Measurements from ENCODE around the gene CLUH. TPM values are rescaled to one million over a fixed set of nuclear protein-coding genes. Genes with fewer than 3 reads are reported as not detected.

Gene CLUH
- polyA plus RNA-seq, 1 experiment, result 7.1 TPM

DNA sequence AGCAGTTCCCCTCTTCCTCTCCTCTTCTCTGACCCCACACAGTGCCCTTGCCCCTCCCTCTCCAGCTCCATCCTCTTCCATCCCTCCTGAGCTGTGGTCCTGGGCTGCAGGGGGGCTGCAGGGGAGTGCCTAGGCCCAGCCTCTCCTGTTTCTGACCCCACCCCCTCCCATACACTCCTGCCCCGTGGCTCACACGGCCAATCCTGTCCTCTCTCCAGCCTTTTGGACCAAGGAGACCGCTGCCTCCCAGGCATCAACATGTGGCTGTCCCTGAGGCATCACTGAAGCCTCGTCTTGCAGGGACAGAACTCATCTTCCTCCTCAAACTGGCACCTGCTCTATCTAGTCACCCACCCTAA lies 6.7 kb downstream of the CLUH start:
- Histone ChIP-seq H3K27me3 (ENCODE audit: control insufficient read depth, insufficient read depth, low read length) (no peaks in the 10 kb centered on the region), H3K4me3 (ENCODE audit: low read depth, low read length) (no peak overlapping the region), H3K9me3 (ENCODE audit: control insufficient read depth, insufficient read depth, low read length) (no peaks in the 10 kb centered on the region), H3K27ac (ENCODE audit: low read depth, low read length) (no peak overlapping the region)
- CTCF ChIA-PET, result no interaction called here
- no peak for TF ChIP-seq CTCF (IDR thresholded peaks at IDR 0.05; ENCODE audit: low read depth, low read length)
- DNase-seq (ENCODE audit: low read depth, low spot score), result no peak
- POLR2A ChIA-PET, result no interaction called here

DNA sequence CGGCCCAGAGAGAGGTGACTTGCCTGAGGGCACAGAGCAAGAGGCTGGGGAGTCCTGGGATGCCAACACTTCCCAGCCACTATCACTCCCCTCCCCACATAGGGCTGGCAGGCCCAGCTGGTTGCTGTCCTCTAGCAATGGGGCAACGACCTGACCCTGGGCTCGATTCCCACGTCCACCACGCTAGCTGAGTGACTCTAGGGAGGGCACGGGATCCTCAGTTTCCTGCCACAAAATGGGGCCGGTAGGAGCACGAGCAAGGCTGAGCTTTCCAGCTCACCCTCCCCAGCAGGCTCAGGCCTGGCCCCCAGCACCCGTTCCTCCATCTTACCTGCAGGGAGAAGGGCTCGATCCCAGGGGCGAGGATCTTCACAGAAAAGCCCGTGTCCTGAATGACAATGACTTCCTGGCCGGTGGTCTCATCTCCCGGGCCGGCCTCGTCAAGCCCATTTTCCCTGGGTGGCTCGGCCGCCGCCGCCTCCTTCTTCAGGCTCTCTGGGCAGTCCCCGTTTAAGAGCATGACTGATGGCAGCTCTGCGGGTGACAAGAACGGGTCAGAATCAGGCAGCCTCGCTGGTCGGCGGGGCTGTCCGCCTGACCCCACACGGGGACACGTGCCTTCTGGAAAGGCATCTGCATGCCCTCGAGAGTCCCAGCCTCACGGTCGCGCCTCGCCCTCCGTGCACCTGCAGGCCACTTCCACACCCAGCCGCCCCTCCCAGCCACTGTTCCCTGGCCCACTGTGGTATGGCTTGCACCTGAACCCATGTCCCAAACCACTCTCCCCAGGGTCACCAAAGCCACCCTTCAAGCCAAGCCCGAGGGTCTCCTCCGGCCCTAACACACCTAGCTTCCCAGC lies 7.3 kb downstream of the CLUH start:
- no peak for DNase-seq (ENCODE audit: low read depth, low spot score)
- CTCF ChIA-PET, result no interaction called here

DNA sequence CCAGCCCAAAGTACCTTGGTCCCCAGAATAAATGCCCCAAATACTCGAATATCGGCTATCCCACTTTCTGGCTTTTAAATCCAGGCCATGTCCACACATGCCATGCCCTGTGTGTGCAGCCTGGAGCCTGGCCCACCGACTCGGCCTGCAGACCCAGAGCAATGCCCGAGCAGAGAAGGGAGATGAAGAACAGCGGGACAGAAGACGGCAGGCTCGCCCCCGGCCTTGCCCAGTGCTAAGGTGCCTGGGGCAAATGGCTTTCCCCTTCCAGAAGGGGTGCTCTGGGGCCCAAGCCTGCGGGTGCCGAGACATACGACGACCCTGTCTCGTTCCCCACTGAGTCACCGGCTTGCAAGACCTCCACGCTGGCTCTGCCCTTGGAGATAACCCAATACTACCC lies 8.0 kb downstream of the CLUH start:
- Histone ChIP-seq H3K4me3 (ENCODE audit: low read depth, low read length) (no peak overlapping the region), H3K27ac (ENCODE audit: low read depth, low read length) (no peak overlapping the region), H3K27me3 (ENCODE audit: control insufficient read depth, insufficient read depth, low read length) (no peaks in the 10 kb centered on the region), H3K9me3 (ENCODE audit: control insufficient read depth, insufficient read depth, low read length) (no peaks in the 10 kb centered on the region)
- CTCF ChIA-PET, result no interaction called here
- TF ChIP-seq CTCF (IDR thresholded peaks at IDR 0.05; ENCODE audit: low read depth, low read length), result no peak
- POLR2A ChIA-PET, result no interaction called here
- DNase-seq (ENCODE audit: low read depth, low spot score), result no peak

More for the DNA sequence above, 7.3 kb downstream of the CLUH start:
- Histone ChIP-seq H3K4me3 (ENCODE audit: low read depth, low read length) (no peak overlapping the region), H3K27me3 (ENCODE audit: control insufficient read depth, insufficient read depth, low read length) (no peaks in the 10 kb centered on the region), H3K27ac (ENCODE audit: low read depth, low read length) (no peak overlapping the region), H3K9me3 (ENCODE audit: control insufficient read depth, insufficient read depth, low read length) (no peaks in the 10 kb centered on the region)
- POLR2A ChIA-PET, result no interaction called here
- no peak for TF ChIP-seq CTCF (IDR thresholded peaks at IDR 0.05; ENCODE audit: low read depth, low read length)

DNA sequence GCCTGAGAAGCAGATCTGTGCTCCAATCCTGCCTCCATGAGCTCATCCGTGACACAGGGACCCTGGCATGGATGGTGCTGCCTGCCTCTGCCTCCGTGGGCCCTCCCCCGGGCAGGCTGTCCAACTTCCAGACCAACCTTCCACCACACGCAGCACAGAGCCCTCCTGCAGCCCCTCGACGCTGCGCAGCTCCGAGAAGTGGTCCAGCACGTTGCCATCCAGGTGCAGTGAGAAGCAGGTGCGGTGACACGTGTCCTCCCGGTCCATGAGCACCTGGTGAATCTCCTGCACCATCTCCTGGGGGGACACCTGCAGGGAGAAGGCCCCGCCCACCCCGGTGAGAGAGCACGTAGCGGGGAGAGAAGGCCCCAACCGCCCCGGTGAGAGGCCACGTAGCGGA lies 8.4 kb downstream of the CLUH start:
- TF ChIP-seq CTCF (IDR thresholded peaks at IDR 0.05; ENCODE audit: low read depth, low read length), result no peak
- DNase-seq (ENCODE audit: low read depth, low spot score), result no peak
- ChIA-PET CTCF (no interaction called here), POLR2A (no interaction called here)
- Histone ChIP-seq H3K4me3 (ENCODE audit: low read depth, low read length) (no peak overlapping the region), H3K27me3 (ENCODE audit: control insufficient read depth, insufficient read depth, low read length) (no peaks in the 10 kb centered on the region), H3K9me3 (ENCODE audit: control insufficient read depth, insufficient read depth, low read length) (no peaks in the 10 kb centered on the region), H3K27ac (ENCODE audit: low read depth, low read length) (no peak overlapping the region)

GRCh38 chr17:2701996-2702741 lies 9.4 kb downstream of the CLUH start:
- no peak for DNase-seq (ENCODE audit: low read depth, low spot score)
- CTCF ChIA-PET, result no interaction called here
- Histone ChIP-seq H3K27ac (ENCODE audit: low read depth, low read length) (no peak overlapping the region), H3K27me3 (ENCODE audit: control insufficient read depth, insufficient read depth, low read length) (no peaks in the 10 kb centered on the region), H3K9me3 (ENCODE audit: control insufficient read depth, insufficient read depth, low read length) (no peaks in the 10 kb centered on the region; the same call in 1 of the 2 replicates), H3K4me3 (ENCODE audit: low read depth, low read length) (no peak overlapping the region)
- POLR2A ChIA-PET, result no interaction called here
- TF ChIP-seq CTCF (IDR thresholded peaks at IDR 0.05; ENCODE audit: low read depth, low read length), result no peak
